ENCODE results near the gene ZBTB7C. TPM values are rescaled to one million over a fixed set of nuclear protein-coding genes. Genes with fewer than 3 reads are reported as not detected.
"Not testable (repeated sequence)": the region's sequence is repeated elsewhere in the genome, so short reads cannot be mapped to it uniquely, and the experiment has no call there.

The ZBTB7C gene
- total RNA-seq, 2 experiments from 2014 or later, result 0.81 to 0.95 TPM

DNA sequence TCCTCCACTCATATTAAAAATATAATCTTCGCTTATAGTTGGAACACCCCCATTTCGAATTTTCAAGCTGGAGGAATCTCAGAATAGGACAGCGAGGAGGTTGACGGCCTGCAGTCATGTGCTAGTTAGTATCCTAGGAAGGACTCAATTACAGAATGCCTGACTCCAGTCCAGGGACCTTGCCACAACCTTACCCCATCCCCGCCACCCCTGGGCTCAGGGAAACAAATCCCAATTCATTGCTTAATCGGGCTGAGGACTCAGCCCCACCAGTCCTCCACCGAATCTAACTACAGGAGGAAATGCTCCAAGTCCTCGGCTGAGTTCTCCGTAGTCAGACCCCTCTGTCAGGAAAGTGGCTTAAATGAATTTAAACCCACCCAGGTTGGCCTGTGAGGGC, 31.7 kb upstream of the ZBTB7C start:
- Mint-ChIP-seq H3K4me3 (no peak overlapping the region), H3K9me3 (no peaks in the 10 kb centered on the region), H3K4me1 (peaks cover 8% of the 10 kb centered on the region), H3K36me3 (ENCODE audit: low read depth) (no peaks in the 10 kb centered on the region), H3K27ac (no peak overlapping the region), H3K27me3 (peaks cover 68% of the 10 kb centered on the region)
- no peak for DNase-seq
- CTCF ChIA-PET, result no interaction called here
- POLR2A ChIA-PET, result no interaction called here

DNA sequence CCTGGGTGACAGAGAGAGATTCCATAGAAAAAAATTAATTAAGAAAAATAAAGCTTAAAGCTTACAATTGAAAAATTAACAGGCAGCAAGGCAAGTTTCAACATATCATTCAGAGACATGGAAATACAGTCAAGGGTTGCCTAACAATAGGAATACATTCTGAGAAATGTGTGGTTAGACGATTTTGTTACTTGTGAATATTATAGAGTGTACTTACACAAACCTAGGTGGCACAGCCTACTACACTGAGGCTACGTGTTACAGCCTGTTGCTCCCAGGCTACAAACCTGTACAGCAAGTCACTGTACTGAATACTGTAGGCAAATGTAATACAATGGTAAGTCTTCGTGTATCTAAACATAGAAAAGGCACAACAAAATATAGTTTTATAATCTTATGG, 27.7 kb upstream of the ZBTB7C start:
- H3K9me3 Mint-ChIP-seq, result no peaks in the 10 kb centered on the region
- no peaks in the 10 kb centered on the region for H3K36me3 Mint-ChIP-seq (ENCODE audit: low read depth)
- no peak overlapping the region for H3K27ac Mint-ChIP-seq
- H3K4me1 Mint-ChIP-seq, result peaks cover 6% of the 10 kb centered on the region
- H3K27me3 Mint-ChIP-seq, result peaks cover 66% of the 10 kb centered on the region
- no peak overlapping the region for H3K4me3 Mint-ChIP-seq
- ChIA-PET CTCF (interaction anchor here (3.2 kb wide), 1 partner anchor 8 kb away, joined by 21 read pairs; no protein-coding TSS in a partner anchor), POLR2A (no interaction called here)
- DNase-seq, result no peak

DNA sequence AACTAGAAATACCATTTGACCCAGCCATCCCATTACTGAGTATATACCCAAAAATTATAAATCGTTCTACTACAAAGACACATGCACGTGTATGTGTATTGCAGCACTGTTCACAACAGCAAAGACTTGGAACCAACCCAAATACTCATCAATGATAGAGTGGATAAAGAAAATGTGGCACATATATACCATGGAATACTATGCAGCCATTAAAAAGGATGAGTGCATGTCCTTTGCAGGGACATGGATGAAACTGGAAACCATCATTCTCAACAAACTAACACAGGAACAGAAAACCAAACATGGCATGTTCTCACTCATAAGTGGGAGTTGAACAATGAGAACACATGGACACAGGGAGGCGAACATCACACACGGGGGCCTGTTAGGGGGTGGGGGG, 25.2 kb upstream of the ZBTB7C start:
- H3K4me1 Mint-ChIP-seq; H3K9me3 Mint-ChIP-seq; H3K36me3 Mint-ChIP-seq (ENCODE audit: low read depth); H3K4me3 Mint-ChIP-seq; H3K27ac Mint-ChIP-seq; DNase-seq; POLR2A ChIA-PET: not testable (repeated sequence)
- peaks cover 53% of the 10 kb centered on the region for H3K27me3 Mint-ChIP-seq
- CTCF ChIA-PET, result interaction anchor here (3.2 kb wide), 1 partner anchor 11 kb away, joined by 21 read pairs; no protein-coding TSS in a partner anchor

GRCh38 chr18:48433541-48433940, 24.4 kb upstream of the ZBTB7C start:
- Mint-ChIP-seq H3K4me1 (no peaks in the 10 kb centered on the region), H3K27ac (no peak overlapping the region), H3K4me3 (no peak overlapping the region), H3K9me3 (no peaks in the 10 kb centered on the region), H3K27me3 (peaks cover 57% of the 10 kb centered on the region), H3K36me3 (ENCODE audit: low read depth) (no peaks in the 10 kb centered on the region)
- ChIA-PET CTCF (no interaction called here), POLR2A (no interaction called here)
- no peak for DNase-seq

DNA sequence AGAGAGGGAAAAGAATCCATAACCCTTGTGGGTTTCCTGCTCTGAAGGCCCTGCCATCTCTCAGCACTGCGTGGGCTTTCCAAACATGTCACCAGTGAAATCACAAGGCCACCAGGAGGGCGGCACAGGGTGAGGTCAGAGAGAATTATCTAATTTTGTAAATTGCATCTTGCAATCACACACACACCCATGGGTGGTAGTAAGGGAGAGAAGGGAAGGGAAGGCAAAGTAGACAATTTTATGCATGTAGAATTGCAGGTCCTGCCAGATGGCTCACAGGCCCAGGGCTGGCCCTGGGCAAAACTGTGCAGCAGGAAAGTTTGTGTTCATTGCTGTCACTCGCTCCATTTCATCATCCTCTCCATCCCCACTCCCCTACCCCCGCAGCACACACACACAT, 21.0 kb upstream of the ZBTB7C start:
- Mint-ChIP-seq H3K4me1 (no peaks in the 10 kb centered on the region), H3K27me3 (peaks cover 55% of the 10 kb centered on the region), H3K4me3 (no peak overlapping the region), H3K9me3 (no peaks in the 10 kb centered on the region), H3K36me3 (ENCODE audit: low read depth) (no peaks in the 10 kb centered on the region), H3K27ac (no peak overlapping the region)
- no peak for DNase-seq
- ChIA-PET CTCF (no interaction called here), POLR2A (no interaction called here)

DNA sequence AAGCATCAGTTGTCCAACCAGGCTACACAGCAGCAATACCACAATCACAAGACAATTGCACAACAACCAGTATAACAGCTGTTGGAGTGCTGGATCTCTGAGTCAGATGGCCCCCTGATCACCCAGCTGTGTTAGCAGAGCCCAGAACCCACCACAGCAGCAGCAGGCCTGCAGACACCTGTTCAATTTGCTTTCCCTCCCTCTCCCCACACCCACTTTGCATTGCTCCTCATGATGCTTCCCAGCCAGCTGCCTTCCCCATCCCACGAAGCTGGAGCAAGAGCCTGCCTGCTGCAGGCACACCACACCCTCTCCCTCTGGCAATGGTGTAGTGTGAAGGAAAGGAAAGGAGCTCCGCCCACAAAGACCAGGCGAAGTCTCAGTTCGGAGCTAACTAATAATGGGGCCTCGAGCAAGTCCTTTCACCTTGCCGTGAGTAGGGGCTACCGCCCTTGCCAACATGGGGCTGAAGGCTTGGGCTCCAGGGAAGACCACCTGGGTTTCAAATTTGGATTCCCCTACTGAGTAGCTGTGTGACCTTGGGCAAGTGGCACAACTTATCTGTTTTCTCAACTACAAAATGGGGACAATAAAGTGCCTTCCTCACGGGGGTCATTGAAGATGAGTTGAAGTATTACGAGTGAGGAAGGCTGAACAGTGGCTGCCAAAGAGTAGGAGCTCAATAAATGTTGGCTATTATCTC, 19.4 kb upstream of the ZBTB7C start:
- peaks cover 60% of the 10 kb centered on the region for H3K27me3 Mint-ChIP-seq
- no peaks in the 10 kb centered on the region for H3K9me3 Mint-ChIP-seq
- no peak overlapping the region for H3K27ac Mint-ChIP-seq
- H3K4me1 Mint-ChIP-seq, result no peaks in the 10 kb centered on the region
- no peak for DNase-seq
- H3K4me3 Mint-ChIP-seq, result no peak overlapping the region
- no peaks in the 10 kb centered on the region for H3K36me3 Mint-ChIP-seq (ENCODE audit: low read depth)
- ChIA-PET CTCF (interaction anchor here (0.6 to 2.9 kb wide), 2 partner anchors 17 to 60 kb away, joined by 3 to 10 read pairs; no protein-coding TSS in a partner anchor), POLR2A (no interaction called here)

GRCh38 chr18:48422947-48423378, 13.8 kb upstream of the ZBTB7C start:
- Mint-ChIP-seq H3K36me3 (ENCODE audit: low read depth) (no peaks in the 10 kb centered on the region), H3K9me3 (no peaks in the 10 kb centered on the region), H3K27ac (no peak overlapping the region), H3K4me3 (no peak overlapping the region), H3K4me1 (no peaks in the 10 kb centered on the region), H3K27me3 (peaks cover 60% of the 10 kb centered on the region)
- no peak for DNase-seq
- ChIA-PET POLR2A (no interaction called here), CTCF (no interaction called here)

GRCh38 chr18:48419277-48420022, 10.3 kb upstream of the ZBTB7C start:
- ChIA-PET POLR2A (no interaction called here), CTCF (interaction anchor here (1.3 to 1.7 kb wide), 3 partner anchors 10 to 28 kb away, joined by 3 to 7 read pairs (median 4); partner anchors contain the start of gene ZBTB7C)
- H3K4me3 Mint-ChIP-seq, result no peak overlapping the region
- H3K27ac Mint-ChIP-seq, result no peak overlapping the region
- no peaks in the 10 kb centered on the region for H3K9me3 Mint-ChIP-seq
- no peaks in the 10 kb centered on the region for H3K36me3 Mint-ChIP-seq (ENCODE audit: low read depth)
- H3K4me1 Mint-ChIP-seq, result no peaks in the 10 kb centered on the region
- peaks cover 64% of the 10 kb centered on the region for H3K27me3 Mint-ChIP-seq
- DNase-seq, result no peak

DNA sequence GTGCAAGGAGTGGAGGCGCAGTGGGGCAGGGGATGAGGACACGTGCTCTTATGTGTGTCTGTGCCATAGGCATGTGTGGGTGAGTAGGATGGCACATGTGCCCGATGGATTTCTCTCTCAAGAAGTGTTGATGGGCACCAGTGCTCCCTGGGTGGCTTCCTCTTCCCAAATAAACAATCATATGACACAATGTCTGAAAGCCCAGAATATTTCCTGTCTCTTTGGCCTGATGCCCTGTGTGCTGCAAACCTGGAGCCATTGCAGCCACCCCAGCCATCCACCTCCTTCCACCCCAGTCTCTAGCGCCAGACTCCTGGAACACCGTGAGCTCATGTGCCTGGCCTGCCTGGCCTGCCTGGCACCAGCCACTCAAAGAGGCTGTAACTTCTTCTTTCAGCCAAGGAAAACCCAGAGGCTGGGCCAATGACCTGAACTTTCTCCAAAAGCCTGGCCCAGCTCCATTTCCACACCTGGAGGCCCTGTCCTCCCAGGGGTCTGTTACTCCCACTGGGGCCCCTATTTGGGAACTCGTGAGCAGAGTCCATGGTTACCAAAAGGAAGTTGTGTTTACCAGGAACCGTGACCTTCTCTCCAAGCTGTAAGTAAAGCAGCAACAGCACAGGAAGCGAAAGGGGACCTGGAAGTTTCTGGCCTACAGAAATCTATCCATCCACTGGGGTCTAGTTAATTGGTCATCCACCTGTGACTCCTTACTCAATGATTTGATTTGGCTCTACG, 9.5 kb upstream of the ZBTB7C start:
- H3K27ac Mint-ChIP-seq, result no peak overlapping the region
- CTCF ChIA-PET, result interaction anchor here (1.3 to 1.7 kb wide), 2 partner anchors 9 to 29 kb away, joined by 3 to 4 read pairs; partner anchors contain the start of gene ZBTB7C
- DNase-seq, result no peak
- H3K27me3 Mint-ChIP-seq, result peaks cover 67% of the 10 kb centered on the region
- H3K9me3 Mint-ChIP-seq, result no peaks in the 10 kb centered on the region
- no peaks in the 10 kb centered on the region for H3K4me1 Mint-ChIP-seq
- H3K4me3 Mint-ChIP-seq, result no peak overlapping the region
- POLR2A ChIA-PET, result no interaction called here
- H3K36me3 Mint-ChIP-seq (ENCODE audit: low read depth), result no peaks in the 10 kb centered on the region

DNA sequence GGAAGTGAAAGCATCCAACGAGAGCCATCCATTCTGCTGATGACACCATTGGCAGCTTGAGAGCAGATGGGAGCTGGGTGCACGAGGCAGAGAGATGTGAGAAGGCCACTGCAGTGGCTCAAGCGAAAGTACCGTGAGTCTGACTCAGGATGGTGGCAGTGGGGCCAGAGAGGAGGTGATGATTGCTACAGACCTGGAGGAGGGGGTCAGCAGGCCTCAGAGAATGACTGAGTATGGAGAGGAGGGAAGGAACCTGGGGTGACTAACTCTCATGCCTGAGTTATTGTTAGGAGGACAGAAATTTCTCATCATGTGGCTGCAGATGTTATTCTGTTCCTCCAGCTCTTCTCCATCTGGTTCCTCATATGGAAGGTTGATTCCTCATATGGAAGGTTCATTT, 8.8 kb upstream of the ZBTB7C start:
- DNase-seq, result no peak
- Mint-ChIP-seq H3K4me3 (no peak overlapping the region), H3K27ac (no peak overlapping the region), H3K36me3 (ENCODE audit: low read depth) (no peaks in the 10 kb centered on the region), H3K4me1 (no peaks in the 10 kb centered on the region), H3K9me3 (no peaks in the 10 kb centered on the region), H3K27me3 (peaks cover 66% of the 10 kb centered on the region)
- CTCF ChIA-PET, result interaction anchor here (1.3 to 1.7 kb wide), 2 partner anchors 8 to 30 kb away, joined by 3 to 4 read pairs; partner anchors contain the start of gene ZBTB7C
- POLR2A ChIA-PET, result no interaction called here

- POLR2A ChIA-PET, result no interaction called here
- CTCF ChIA-PET, result interaction anchor here (1.3 kb wide), 1 partner anchor 16 kb away, joined by 3 read pairs; no protein-coding TSS in a partner anchor
- no peak overlapping the region for H3K27ac Mint-ChIP-seq
- no peaks in the 10 kb centered on the region for H3K36me3 Mint-ChIP-seq (ENCODE audit: low read depth)
- no peak for DNase-seq
- H3K27me3 Mint-ChIP-seq, result peaks cover 71% of the 10 kb centered on the region
- H3K4me3 Mint-ChIP-seq, result no peak overlapping the region
- H3K9me3 Mint-ChIP-seq, result no peaks in the 10 kb centered on the region
- peaks cover 11% of the 10 kb centered on the region for H3K4me1 Mint-ChIP-seq
Measured at GRCh38 chr18:48413342-48413741, 4.2 kb upstream of the ZBTB7C start.

- Mint-ChIP-seq H3K36me3 (ENCODE audit: low read depth) (no peaks in the 10 kb centered on the region), H3K27me3 (peaks cover 71% of the 10 kb centered on the region), H3K9me3 (no peaks in the 10 kb centered on the region), H3K4me1 (peaks cover 16% of the 10 kb centered on the region), H3K27ac (no peak overlapping the region), H3K4me3 (no peak overlapping the region)
- DNase-seq, result peak; percentile 28
- CTCF ChIA-PET, result interaction anchor here (0.6 to 1.0 kb wide), 3 partner anchors 16 to 182 kb away, joined by 3 to 5 read pairs (median 4); no protein-coding TSS in a partner anchor
- POLR2A ChIA-PET, result no interaction called here
Measured at GRCh38 chr18:48412339-48412929, 3.3 kb upstream of the ZBTB7C start.
